Umbilical cord (tissue), 2 donors: Measurements from ENCODE around the gene CNTNAP2. TPM values are rescaled to one million over a fixed set of nuclear protein-coding genes. Genes with fewer than 3 reads are reported as not detected.

Experiments used
- DNase-seq: peaks from one replicate; pipeline ENCODE4 v3.0.0-alpha.2; 2015; ENCODE audit warnings: low spot score
- total RNA-seq: library from RNA; depleted of rRNA; stranded (reverse); fragments of >200 nt; gene quantifications from one replicate; pipeline ENCODE4 v1.2.3, GENCODE V29; 2014; ENCODE audit warnings: low replicate concordance; ENCODE audit not compliant: insufficient read depth

The CNTNAP2 gene
- total RNA-seq, 1 donor from 2014 or later, result 81.1 TPM

- no peak for DNase-seq
These were observed 1708.1 kb downstream of the CNTNAP2 start for GRCh38 chr7:147824671-147825070.

- no peak for DNase-seq
These were observed 1712.4 kb downstream of the CNTNAP2 start for GRCh38 chr7:147829016-147829415.

GRCh38 chr7:147833557-147833956 lies 1717.0 kb downstream of the CNTNAP2 start:
- DNase-seq, result no peak

- no peak for DNase-seq
These were observed 1717.4 kb downstream of the CNTNAP2 start for GRCh38 chr7:147833970-147834369.

GRCh38 chr7:147852833-147853232 lies 1736.2 kb downstream of the CNTNAP2 start:
- DNase-seq, result no peak

- DNase-seq, result no peak
These were observed 1740.8 kb downstream of the CNTNAP2 start for GRCh38 chr7:147857152-147858140.

- no peak for DNase-seq
These were observed 1741.8 kb downstream of the CNTNAP2 start for GRCh38 chr7:147858421-147858820.

- no peak for DNase-seq
These were observed 1742.4 kb downstream of the CNTNAP2 start for GRCh38 chr7:147859033-147859432.

- DNase-seq, result no peak
These were observed 1742.9 kb downstream of the CNTNAP2 start for GRCh38 chr7:147859486-147859885.

- no peak for DNase-seq
These were observed 1744.6 kb downstream of the CNTNAP2 start for GRCh38 chr7:147861058-147861716.

- DNase-seq, result no peak
These were observed 1745.3 kb downstream of the CNTNAP2 start for GRCh38 chr7:147861945-147862344.

- no peak for DNase-seq
These were observed 1752.9 kb downstream of the CNTNAP2 start for GRCh38 chr7:147869456-147869855.

- DNase-seq, result no peak
These were observed 1762.5 kb downstream of the CNTNAP2 start for GRCh38 chr7:147878912-147879661.

- no peak for DNase-seq
These were observed 1769.3 kb downstream of the CNTNAP2 start for GRCh38 chr7:147885869-147886268.

GRCh38 chr7:147894271-147894670 lies 1777.7 kb downstream of the CNTNAP2 start:
- DNase-seq, result no peak

GRCh38 chr7:147896121-147896520 lies 1779.5 kb downstream of the CNTNAP2 start:
- no peak for DNase-seq

GRCh38 chr7:147903536-147904218 lies 1787.1 kb downstream of the CNTNAP2 start:
- DNase-seq, result no peak

- peak; percentile 23 for DNase-seq
These were observed 1787.6 kb downstream of the CNTNAP2 start for GRCh38 chr7:147904219-147904576.

GRCh38 chr7:147909431-147910148 lies 1793.0 kb downstream of the CNTNAP2 start:
- no peak for DNase-seq

GRCh38 chr7:147911201-147911601 lies 1794.6 kb downstream of the CNTNAP2 start:
- DNase-seq, result peak; percentile 33

- DNase-seq, result peak; percentile 21
These were observed 1795.7 kb downstream of the CNTNAP2 start for GRCh38 chr7:147912291-147912690.
